ENCODE measurements around the gene IQCH.
"Not testable (repeated sequence)": the region's sequence is repeated elsewhere in the genome, so short reads cannot be mapped to it uniquely, and the experiment has no call there.

The IQCH gene

GRCh38 chr15:67274236-67274635 lies 19.6 kb downstream of the IQCH start:
- H3K36me3 ChIP-seq, result no peaks in the 10 kb centered on the region
- H3K4me2 ChIP-seq, result no peak overlapping the region
- H3K4me1 ChIP-seq, result no peaks in the 10 kb centered on the region
- H3K27ac ChIP-seq, result no peak overlapping the region
- no peaks in the 10 kb centered on the region for H3K27me3 ChIP-seq
- H4K20me1 ChIP-seq, result no peaks in the 10 kb centered on the region
- no peak overlapping the region for H3K4me3 ChIP-seq
- TF ChIP-seq Cebpa-rat (IDR thresholded peaks at IDR 0.05), result no peak
- no peak overlapping the region for H3K9ac ChIP-seq
- peaks cover 14 to 33% (median 24%) of the 10 kb centered on the region in 11 experiments; a peak in 20 of 22 replicates for H3K9me3 ChIP-seq (replicated peaks in 1 of 11)

GRCh38 chr15:67276666-67277065 lies 22.1 kb downstream of the IQCH start:
- Histone ChIP-seq H3K9me3 (replicated peaks in 1 of 11) (peaks cover 14 to 33% (median 24%) of the 10 kb centered on the region in 11 experiments; a peak in 20 of 22 replicates), H3K4me2 (no peak overlapping the region), H3K27me3 (no peaks in the 10 kb centered on the region), H3K36me3 (no peaks in the 10 kb centered on the region), H3K27ac (no peak overlapping the region), H3K4me1 (no peaks in the 10 kb centered on the region), H3K4me3 (no peak overlapping the region), H3K9ac (no peak overlapping the region), H4K20me1 (no peaks in the 10 kb centered on the region)
- no peak for TF ChIP-seq Cebpa-rat (IDR thresholded peaks at IDR 0.05)

GRCh38 chr15:67280217-67280616 lies 25.6 kb downstream of the IQCH start:
- H3K36me3 ChIP-seq, result no peaks in the 10 kb centered on the region
- H3K9me3 ChIP-seq (replicated peaks in 1 of 11), result peaks cover 0 to 10% (median 5%) of the 10 kb centered on the region in 11 experiments; a peak in 12 of 22 replicates
- no peak for TF ChIP-seq Cebpa-rat (IDR thresholded peaks at IDR 0.05)
- H3K4me2 ChIP-seq, result no peak overlapping the region
- H3K4me1 ChIP-seq, result no peaks in the 10 kb centered on the region
- no peak overlapping the region for H3K27ac ChIP-seq
- H3K9ac ChIP-seq, result no peak overlapping the region
- no peak overlapping the region for H3K4me3 ChIP-seq
- no peaks in the 10 kb centered on the region for H3K27me3 ChIP-seq
- no peaks in the 10 kb centered on the region for H4K20me1 ChIP-seq

- Histone ChIP-seq H3K4me1 (no peaks in the 10 kb centered on the region), H3K9ac (no peak overlapping the region), H3K27ac (no peak overlapping the region), H3K27me3 (no peaks in the 10 kb centered on the region), H3K4me3 (no peak overlapping the region), H3K36me3 (no peaks in the 10 kb centered on the region), H3K9me3 (replicated peaks in 1 of 11) (peaks cover 11 to 23% (median 18%) of the 10 kb centered on the region in 11 experiments), H4K20me1 (no peaks in the 10 kb centered on the region), H3K4me2 (no peak overlapping the region)
- no peak for TF ChIP-seq Cebpa-rat (IDR thresholded peaks at IDR 0.05)
Observed at GRCh38 chr15:67281714-67282113, 27.1 kb downstream of the IQCH start.

GRCh38 chr15:67285625-67286024 lies 31.0 kb downstream of the IQCH start:
- not testable (repeated sequence) for H3K36me3 ChIP-seq, H3K4me2 ChIP-seq, H3K4me1 ChIP-seq, H4K20me1 ChIP-seq, H3K9ac ChIP-seq, H3K27ac ChIP-seq, H3K27me3 ChIP-seq, H3K4me3 ChIP-seq
- H3K9me3 ChIP-seq (replicated peaks in 1 of 11), result peaks cover 23 to 51% (median 38%) of the 10 kb centered on the region in 11 experiments

- not testable (repeated sequence) for H3K4me2 ChIP-seq, H3K4me3 ChIP-seq, H3K27ac ChIP-seq, H4K20me1 ChIP-seq, H3K9ac ChIP-seq, H3K27me3 ChIP-seq, H3K36me3 ChIP-seq, H3K4me1 ChIP-seq
- peaks cover 23 to 51% (median 38%) of the 10 kb centered on the region in 11 experiments for H3K9me3 ChIP-seq (replicated peaks in 1 of 11)
Observed at GRCh38 chr15:67286400-67286799, 31.8 kb downstream of the IQCH start.

GRCh38 chr15:67290319-67290718 lies 35.7 kb downstream of the IQCH start:
- Histone ChIP-seq H4K20me1 (no peaks in the 10 kb centered on the region), H3K9ac (no peak overlapping the region), H3K4me1 (no peaks in the 10 kb centered on the region), H3K4me3 (no peak overlapping the region), H3K27ac (no peak overlapping the region), H3K4me2 (no peak overlapping the region), H3K9me3 (replicated peaks in 1 of 11) (peaks cover 21 to 42% (median 29%) of the 10 kb centered on the region in 11 experiments), H3K27me3 (no peaks in the 10 kb centered on the region), H3K36me3 (0 out of 22 replicates have a peak, but pooled peaks cover 0 to 4% (median 0%) of the 10 kb centered on the region in 11 experiments)
- peak in 1 of 11 experiments; percentile 44; a peak in 1 of 22 replicates for TF ChIP-seq Cebpa-rat (IDR thresholded peaks at IDR 0.05)

- H3K4me2 ChIP-seq, result no peak overlapping the region
- H3K27ac ChIP-seq, result no peak overlapping the region
- no peaks in the 10 kb centered on the region for H3K9me3 ChIP-seq (replicated peaks in 1 of 11)
- no peak overlapping the region for H3K4me3 ChIP-seq
- no peaks in the 10 kb centered on the region; a peak in 1 of 20 replicates for H3K4me1 ChIP-seq
- H3K27me3 ChIP-seq, result no peaks in the 10 kb centered on the region
- no peaks in the 10 kb centered on the region for H4K20me1 ChIP-seq
- TF ChIP-seq Cebpa-rat (IDR thresholded peaks at IDR 0.05), result no peak
- H3K9ac ChIP-seq, result no peak overlapping the region
- H3K36me3 ChIP-seq, result no peaks in the 10 kb centered on the region
Observed at GRCh38 chr15:67296188-67296587, 41.6 kb downstream of the IQCH start.

GRCh38 chr15:67296684-67297083 lies 42.1 kb downstream of the IQCH start:
- H3K4me2 ChIP-seq, result no peak overlapping the region
- no peaks in the 10 kb centered on the region for H3K36me3 ChIP-seq
- no peak for TF ChIP-seq Cebpa-rat (IDR thresholded peaks at IDR 0.05)
- no peaks in the 10 kb centered on the region for H3K27me3 ChIP-seq
- no peak overlapping the region for H3K9ac ChIP-seq
- no peaks in the 10 kb centered on the region; a peak in 1 of 20 replicates for H3K4me1 ChIP-seq
- H3K4me3 ChIP-seq, result no peak overlapping the region
- no peaks in the 10 kb centered on the region for H4K20me1 ChIP-seq
- H3K27ac ChIP-seq, result no peak overlapping the region
- no peaks in the 10 kb centered on the region for H3K9me3 ChIP-seq (replicated peaks in 1 of 11)

GRCh38 chr15:67300266-67301025 lies 45.9 kb downstream of the IQCH start:
- no peaks in the 10 kb centered on the region for H3K27me3 ChIP-seq
- no peaks in the 10 kb centered on the region for H3K36me3 ChIP-seq
- no peak overlapping the region for H3K27ac ChIP-seq
- no peak overlapping the region for H3K9ac ChIP-seq
- no peaks in the 10 kb centered on the region for H3K9me3 ChIP-seq (replicated peaks in 1 of 11)
- TF ChIP-seq Cebpa-rat (IDR thresholded peaks at IDR 0.05), result no peak
- H3K4me1 ChIP-seq, result no peaks in the 10 kb centered on the region; a peak in 1 of 20 replicates
- H4K20me1 ChIP-seq, result no peaks in the 10 kb centered on the region
- no peak overlapping the region for H3K4me2 ChIP-seq
- H3K4me3 ChIP-seq, result no peak overlapping the region

Data from BLaER1 treated with 17β-estradiol and CSF1 and Interleukin-3, amounts not matched to agents 10 nM and 100 nM (cell line).